ENCODE data around the gene DPP9.
A peak's percentile ranks its signal among the peaks of the same experiment; 100 is the strongest.
"Not testable (repeated sequence)": the region's sequence is repeated elsewhere in the genome, so short reads cannot be mapped to it uniquely, and the experiment has no call there.

The DPP9 gene

DNA sequence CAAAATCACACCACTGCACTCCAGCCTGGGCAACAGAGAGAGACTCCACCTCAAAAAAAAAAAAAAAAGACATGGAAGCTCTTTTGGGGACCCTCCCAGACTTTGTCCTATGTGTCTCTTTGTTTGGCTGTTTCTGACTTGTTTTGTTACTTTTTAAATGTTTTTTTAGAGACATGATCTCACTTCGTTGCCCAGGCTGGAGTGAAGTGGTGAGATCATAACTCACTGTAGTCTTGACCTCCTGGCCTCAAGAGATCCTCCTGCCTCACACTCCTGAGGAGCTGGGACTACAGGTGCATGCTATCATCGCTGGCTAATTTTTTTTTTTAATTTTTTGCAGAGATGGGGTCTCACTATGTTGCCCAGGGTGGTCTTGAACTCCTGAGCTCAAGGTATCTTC, 16.4 kb upstream of the DPP9 start:
- DNase-seq (ENCODE audit: low spot score) = no peak

DNA sequence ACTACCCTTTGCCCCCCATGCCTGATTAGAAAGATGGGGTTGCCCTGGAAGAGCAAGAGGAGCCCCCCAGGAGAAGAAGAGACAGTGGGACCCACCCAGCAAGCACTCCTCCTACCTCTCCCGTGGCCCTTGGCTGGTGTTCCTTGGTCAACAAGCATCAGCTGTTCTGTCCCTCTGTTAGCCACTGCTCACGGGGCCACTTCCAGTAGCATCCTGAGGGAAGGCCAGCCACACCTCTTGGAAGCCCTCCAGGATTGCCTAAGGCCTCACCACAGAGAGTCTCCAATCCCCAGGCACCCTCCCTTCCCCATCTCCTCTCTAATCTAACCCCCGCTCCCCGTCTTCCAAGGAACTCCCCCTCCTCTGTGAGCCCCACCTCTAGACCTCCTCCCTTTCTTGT, 15.1 kb upstream of the DPP9 start:
- DNase-seq (ENCODE audit: low spot score) = no peak

DNA sequence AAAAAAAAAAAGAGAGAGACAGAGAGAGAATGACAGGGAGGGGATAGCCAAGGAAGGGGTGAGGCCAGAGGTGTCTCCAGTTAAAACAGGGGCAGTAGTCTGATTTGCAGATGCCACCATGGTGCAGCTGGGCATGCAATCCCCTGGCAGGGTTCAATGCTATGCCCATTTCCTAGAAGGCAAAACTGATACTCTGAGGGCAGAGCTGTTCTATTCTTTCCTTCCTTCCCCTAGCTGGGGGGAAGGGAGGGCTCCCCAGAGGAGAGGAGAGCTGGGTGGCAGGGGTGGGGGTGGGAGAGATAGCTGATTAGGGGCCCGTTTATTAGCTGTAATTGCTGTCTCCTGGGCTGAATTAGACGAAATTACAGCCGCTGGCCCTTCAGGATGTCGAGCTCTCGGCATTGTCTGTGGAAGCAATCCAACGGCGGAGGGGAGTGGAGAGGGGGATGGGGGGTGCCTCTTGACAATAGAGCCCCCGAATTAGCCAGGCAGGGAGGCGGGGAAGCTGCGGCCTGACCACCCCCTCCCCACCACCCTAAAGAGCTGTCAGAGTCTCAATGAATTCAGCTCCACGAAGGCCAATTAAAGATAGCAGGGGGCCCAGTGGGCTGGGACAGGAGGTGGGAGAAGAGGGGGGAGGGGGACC, 14.4 kb upstream of the DPP9 start:
- no peak for DNase-seq (ENCODE audit: low spot score)

DNA sequence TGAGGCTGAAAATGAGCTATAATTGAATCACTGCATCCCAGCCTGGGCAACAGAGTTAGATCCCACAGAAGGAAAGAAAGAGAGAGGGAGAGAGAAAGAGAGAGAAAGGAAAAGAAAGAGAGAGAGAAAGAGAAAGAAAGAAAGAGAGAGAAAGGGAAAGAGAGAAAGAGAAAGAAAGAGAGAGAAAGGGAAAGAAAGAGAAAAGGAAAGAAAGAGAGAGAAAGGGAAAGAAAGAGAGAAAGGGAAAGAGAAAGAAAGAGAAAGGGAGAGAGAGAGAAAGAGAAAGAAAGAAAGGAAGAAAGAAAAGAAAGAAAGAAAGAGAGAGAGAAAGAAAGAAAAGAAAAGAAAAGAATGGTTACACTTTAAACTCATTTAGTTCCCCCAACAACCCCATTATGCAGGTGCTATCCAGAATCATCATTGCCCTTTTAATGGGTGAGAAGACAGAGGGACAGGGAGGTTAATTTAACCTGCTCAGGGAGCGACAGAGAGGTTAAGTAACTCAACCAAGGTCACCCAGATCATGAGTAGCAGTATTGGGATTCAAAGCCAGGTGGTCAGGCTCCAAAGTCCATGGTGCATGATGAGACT, 10.2 kb upstream of the DPP9 start:
- no peak for DNase-seq (ENCODE audit: low spot score)

DNA sequence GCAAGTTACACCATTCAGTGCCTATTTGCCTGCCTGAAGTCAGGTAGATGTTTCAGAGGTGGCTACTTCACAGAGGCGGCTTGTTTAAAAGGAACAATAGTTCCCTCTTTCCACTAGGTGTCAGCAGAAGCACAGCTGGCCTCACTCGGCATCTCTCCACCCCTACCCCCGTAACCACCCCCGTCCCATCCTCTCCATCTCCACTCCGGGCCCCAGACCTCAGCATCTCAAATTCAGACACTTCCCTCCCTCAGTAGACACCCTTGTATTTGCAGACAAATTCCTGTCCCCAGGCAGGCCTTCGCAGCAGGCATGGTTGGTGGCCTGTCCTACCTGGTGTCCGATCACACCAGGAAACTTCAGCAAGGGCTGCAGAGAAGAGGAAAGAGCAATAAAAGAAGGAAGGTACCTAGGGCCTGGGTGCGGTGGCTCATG, 9.1 kb upstream of the DPP9 start:
- DNase-seq (ENCODE audit: low spot score) = peak; percentile 65

DNA sequence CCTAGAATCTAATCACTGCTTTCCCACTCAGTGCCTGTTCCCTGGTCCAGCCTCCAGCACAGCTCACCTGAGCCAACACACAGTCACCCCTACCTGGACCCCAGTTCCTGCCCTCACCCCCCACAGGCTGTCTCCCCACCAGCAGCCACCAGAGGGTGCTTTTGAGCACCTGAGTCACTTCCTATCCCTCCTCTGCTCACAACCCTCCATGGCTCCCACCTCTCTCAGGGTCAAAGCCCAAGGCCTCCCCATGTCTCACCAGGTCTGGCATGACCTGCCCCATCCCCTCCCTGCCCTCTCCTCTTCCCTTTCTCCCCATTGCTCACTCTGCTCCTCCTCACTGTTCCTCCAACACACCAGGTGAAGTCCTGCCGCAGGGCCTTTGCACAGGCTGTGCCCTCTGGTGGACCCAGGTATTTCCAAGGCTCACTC, 7.1 kb upstream of the DPP9 start:
- DNase-seq (ENCODE audit: low spot score) = peak; percentile 67

DNA sequence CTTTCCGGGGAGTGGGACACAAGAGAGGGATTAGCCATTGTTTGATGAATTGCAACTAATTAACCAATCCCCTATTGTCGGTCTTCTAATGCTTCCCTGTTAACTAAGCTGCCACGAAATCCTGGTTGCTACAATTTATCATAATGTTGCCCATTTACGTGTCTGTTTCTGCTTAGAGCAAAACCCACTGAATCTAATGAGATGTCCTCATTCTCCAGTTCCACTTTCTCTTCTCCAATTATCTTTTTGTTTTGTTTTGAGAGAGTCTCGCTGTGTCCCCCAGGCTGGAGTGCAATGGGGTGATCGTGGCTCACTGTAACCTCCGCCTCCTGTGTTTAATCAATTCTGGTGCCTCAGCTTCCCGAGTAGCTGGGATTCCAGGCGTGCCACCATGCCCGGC, 5.2 kb upstream of the DPP9 start:
- DNase-seq (ENCODE audit: low spot score) = no peak

DNA sequence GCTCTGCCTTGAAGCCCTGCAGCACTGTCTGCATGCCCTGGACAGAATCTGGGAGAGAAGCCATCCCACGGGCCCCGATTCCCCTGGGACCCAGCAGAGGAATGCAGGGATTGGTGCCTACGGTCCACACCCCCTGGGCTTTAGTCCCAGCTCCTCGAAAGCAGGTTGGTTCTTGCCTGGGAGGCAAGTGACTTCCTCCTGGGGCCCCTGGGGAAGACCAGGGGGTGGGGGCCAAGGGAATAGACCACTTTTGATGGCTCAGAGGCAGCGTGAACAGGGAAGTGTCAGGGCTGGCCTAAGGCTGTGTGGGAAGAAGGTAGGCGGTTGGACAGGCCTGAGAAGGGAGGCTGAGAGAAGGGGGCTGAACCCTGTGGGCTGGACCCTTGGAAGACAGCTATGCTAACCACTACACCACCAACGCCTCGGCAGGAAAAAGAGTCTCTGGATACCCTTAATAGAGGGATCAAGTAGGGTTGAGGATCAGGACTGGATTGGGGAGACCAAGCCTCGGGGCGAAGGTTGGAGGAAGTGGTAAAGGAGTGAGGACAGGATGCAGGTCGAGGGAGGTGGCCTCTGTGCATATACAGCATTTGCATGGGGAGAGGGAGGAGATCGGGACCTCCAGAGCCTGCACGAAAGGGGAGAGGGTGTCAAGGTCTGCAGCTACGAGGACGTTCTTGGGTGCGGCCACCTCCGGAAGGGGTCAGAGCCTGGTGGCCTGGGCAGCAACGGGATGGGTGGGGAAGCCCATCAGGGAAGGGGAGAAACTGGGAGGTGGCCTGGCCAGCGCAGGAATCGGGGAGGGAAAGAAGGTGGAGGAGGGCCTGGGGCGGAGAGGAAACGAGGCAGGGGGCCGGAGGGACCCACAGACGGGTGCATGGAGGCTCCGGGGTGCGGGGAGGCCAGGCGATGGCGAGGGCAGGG, 709 bp downstream of the DPP9 start:
- no peak for DNase-seq (ENCODE audit: low spot score)

DNA sequence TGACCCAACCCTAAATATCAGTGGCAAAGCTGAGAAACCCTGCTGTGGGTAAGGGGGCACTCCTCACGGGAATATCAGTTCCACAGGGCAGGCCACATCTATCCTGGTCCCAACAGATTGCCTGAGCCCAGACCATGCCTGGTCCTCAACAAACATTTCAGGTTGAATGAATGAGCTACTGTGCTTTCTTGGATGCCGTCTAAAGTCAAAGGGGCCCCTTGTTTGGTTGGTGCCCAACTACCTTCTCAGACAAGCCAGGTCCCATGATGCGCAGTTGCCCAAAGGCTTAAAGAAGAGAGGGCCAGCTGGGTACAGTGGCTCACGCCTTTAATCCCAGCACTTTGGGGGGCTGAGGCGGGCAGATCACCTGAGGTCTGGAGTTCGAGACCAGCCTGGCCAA, 2.4 kb downstream of the DPP9 start:
- DNase-seq (ENCODE audit: low spot score) = no peak

DNA sequence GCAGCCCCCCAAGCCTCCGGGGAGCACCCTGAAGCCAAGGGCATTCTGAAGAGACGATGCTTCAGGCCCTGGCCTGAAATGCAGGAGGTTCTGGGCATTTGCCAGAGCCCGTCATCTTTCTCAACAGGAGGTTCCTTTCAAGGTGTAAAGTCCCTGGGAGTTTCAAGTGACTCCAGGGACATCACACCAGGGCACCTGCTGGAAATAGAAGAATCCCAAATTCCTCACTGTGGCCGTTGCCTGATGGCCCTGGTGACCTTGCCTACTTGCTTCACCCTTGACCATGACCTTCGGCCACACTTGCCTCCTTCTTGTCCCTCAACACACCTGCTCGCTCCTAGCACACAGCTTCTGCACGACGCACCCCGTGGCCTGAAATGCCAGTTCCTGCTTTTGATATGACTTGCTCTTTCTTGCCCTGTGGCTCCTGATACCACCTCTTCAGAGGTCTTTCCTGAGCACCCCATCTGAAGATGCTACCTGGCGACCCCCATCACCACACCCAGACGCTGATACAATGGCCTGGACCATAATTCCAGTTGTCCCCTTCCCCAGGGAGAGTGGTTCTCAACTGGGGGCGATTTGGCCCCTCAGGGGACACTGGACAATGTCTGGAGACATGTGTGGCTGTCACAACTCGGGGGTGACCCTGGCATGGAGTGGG, 3.5 kb downstream of the DPP9 start:
- no peak for DNase-seq (ENCODE audit: low spot score)

DNA sequence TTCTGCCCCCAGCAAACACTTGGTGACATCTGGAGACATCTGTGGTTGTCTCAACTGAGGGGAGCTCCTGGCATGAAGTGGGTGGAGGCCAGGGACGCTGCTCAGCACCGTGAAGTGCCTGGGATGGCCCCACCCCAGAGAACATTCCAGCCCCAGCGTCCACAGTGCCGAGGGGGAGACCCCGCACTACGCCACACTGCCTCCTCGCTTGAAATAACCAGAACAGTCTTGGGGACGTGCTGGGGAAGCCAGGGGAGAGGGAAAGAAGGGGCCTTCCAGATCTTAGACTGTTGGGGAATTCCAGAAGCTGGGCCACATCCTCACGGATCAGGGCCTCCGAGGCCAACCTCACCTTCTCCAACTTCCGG, 4.2 kb downstream of the DPP9 start:
- no peak for DNase-seq (ENCODE audit: low spot score)

DNA sequence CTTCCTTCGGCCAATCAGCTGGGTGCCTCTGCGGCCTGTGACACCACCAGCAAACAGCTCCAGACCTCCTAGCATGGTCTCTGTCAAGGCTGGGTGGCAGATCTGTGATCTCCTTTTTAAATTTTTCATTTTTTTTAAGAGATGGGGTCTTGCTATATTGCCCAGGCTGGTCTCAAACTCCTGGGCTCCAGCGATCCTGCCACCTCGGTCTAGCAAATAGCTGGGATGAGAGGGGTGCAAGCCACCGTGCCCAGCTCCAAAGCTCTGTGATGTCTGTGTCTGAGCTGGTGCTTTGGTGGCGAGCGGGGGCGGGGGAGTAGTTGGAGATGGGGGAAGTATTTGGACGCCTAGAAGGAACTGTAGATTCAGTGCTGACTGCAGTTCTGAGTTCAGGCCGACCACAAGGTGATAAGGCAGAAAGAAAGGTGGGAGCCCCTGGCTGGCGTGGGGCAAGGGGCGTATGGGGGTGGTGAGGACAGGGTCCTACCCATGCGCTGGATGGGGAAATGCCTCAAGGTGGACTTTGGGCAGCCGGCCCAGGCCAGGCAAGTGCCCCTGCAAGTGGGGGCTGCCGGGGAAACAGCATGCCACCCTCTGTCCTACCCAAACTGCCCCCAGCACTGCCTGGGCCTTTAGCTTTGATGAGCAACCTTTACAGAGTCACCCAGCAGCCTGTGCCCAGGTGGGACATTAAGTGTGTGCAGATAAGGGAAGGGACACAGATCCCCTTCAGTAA, 5.5 kb downstream of the DPP9 start:
- no peak for DNase-seq (ENCODE audit: low spot score)

DNA sequence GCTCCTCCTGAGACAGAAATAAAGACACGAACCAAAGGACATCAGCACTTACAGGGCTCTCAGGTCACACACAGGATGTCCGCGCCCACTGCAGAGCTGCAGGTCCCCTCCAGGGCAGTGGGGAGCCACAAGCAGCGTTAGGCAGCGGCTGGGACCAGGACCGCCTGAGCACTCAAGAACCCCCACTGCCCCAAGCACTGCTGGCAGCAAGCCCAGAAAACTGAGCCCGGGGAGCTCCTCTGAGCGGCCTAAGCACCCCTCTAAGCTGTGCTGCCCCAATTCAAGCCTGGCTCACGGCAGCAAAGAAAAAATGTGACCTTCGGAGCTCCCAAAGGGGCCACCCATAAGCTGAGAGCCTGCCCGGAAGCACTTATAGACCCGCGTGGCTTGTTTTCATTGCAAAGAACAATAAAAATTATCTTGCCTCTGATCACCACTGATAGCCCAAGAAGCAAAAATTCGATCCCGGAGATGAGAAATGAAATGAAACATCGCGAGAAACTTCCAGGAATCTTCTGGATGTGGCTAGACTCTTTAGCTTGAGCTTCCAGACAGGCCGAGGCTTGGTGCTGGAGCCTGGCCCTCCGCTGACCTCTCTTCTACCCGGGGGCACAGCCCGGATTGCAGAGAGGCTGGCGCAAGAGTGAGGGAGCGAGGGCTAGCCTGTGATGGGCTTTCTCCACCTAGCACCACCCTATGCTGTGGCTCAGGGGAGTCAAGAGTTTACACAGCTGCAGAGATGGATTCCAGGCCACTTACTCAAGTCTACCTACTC, 6.3 kb downstream of the DPP9 start:
- no peak for DNase-seq (ENCODE audit: low spot score)

DNA sequence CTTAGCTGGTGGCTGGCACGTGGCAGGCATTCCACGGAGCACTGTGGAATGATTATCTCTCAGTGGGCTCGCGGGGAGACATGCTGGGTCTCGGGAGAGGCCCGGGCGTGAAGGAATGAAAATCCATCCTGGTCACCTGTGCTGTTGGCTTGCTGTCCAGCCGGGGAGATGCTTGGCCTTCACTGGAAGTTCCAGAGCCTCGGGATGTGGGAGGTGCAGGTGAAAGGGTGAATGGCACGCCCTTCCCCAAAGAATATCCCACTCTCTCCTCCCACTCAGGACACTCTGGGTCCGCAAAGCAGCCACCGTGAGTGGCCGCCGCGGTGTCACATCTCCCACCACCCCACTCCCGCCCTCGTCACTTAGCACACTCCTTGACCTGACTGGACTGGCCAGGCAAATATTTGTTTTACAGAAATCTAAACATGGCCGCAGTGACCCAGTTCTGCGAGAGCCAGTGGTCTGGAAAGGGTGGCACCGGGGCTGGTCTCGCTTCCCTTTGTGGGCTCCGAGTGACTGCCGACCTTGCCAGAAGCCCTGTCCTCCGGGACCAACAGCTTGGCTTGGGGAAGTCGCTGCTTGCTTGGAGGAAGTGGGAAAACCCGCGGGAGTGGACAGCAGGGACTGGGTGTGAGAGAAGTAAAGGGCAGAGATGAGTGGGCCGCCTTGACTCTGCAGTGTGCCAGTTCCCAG, 8.0 kb downstream of the DPP9 start:
- no peak for DNase-seq (ENCODE audit: low spot score)

DNA sequence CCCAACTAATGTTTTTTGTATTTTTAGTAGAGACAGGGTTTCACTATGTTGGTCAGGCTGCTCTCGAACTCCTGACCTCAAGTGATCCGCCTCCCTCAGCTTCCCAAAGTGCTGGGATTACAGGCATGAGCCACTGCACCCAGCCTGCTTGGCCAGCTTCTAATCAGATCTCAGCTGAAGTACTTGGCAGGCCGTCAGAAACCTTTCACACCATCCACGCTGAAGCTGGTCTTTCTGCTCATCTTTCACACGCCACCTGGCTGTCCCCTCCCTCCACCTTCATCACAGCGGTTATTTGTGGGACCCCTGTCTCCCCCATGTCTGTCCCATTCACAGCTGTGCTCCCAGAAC, 8.5 kb downstream of the DPP9 start:
- not testable (repeated sequence) for DNase-seq (ENCODE audit: low spot score)

DNA sequence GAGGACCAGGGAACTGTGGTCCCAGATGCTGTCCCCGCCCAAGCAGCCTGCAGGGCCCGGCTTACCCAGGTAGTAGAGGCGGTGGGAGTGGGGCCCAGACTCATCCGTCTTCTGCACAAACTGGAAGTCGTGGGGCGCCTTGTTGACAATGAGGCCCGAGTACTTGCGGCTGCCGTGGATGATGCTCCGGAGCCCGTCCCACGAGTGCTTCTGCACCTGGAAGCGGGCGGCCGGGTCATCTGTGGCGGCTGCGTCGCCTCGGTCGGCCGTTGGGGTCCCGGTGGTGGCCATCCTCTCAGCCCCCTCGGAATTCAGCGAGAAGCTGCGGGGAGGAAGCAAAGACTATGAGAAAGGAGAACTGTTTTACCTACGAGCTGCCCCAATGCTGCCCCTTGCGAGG, 9.6 kb downstream of the DPP9 start:
- DNase-seq (ENCODE audit: low spot score) = no peak

DNA sequence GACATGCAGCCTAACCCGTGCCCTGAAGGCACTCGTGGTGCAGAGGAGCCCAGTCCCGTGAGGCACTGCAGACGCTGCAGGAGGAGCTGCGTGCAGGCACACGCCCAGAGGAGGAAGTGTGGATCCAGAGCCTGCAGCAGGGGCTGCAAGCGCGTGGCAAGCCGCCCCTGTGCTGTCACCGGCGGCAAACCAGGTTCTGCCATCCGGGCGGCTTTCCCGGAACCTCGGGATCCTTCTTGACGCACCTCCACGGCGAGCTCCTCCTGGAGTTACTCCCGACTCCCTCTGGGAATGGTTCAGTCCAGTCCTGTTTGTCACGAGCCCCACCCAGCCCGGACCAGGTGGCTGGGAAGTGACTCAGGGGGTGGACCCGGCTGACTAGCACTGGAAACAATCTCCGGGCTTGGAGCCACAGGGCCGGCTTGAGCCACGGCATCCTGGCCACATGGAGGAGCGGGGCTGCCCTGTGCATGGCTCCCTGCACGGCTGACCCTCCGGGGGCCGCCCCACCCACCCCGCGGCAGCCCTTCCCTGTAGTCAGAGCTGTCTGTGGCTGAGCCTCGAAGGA, 10.2 kb downstream of the DPP9 start:
- DNase-seq (ENCODE audit: low spot score) = no peak

DNA sequence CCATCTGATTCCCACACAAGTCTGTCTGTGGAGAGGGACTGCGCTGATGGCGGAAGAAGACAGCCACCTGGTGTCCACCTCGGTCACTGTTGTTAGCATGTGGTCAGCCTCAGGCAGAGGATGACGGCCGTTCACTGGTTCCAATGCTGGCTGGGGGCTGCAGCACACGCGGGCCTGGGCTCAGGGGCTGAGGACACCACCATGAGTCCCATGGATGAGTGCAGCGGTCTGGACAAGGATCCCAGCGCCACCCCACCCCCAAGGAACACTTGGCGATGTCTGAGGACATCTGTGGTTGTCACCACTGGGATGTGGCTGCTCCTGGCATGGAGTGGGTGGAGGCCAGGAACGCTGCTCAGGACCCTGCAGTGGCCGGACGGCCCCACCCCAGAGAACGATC, 10.9 kb downstream of the DPP9 start:
- DNase-seq (ENCODE audit: low spot score) = no peak

DNA sequence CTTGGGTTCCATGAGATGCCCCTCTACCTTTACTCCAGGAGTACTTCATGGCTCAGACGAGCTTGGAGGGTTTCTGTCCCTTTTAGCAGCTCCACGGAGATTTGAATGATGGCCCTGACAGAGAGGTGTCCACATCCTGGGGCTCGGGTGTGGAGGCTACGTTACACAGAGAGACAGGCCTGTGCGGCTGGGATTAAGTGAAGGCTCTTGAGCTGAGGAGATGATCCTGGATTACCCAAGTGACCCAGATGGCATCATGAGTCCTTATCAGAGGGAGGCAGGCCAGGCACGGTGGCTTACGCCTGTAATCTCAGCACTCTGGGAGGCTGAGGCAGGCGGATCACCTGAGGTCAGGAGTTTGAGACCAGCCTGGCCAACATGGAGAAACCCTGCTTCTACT, 12.4 kb downstream of the DPP9 start:
- DNase-seq (ENCODE audit: low spot score) = no peak

DNA sequence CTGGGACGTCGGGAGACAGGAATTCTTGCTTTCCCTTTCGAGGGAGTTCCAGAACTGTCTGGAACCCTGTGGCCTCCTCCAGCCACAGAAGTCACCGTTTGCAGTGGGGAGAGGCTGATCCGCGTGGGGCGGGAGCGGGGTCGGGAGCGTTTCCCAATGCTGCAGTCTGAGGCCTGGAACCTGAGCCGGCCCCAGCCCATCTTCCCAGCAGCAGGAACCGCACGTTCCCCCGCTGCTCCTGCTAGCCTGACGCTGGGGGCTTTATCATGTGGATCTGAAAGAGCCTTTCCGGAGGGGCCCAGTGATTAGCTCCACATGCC, 13.4 kb downstream of the DPP9 start:
- DNase-seq (ENCODE audit: low spot score) = no peak
